OCI-M2 (cell line): ENCODE data around the gene YWHAB.
"Not testable (repeated sequence)": the region's sequence is repeated elsewhere in the genome, so short reads cannot be mapped to it uniquely, and the experiment has no call there.

ENCODE experiments used
- DNase-seq: peaks from one replicate; lab custom pipeline; 2025; ENCODE audit not compliant: unreplicated experiment; lab: John Stamatoyannopoulos, UW

Gene YWHAB

GRCh38 chr20:44866703-44867335 lies 18.7 kb upstream of the YWHAB start:
- no peak for DNase-seq

- DNase-seq, result no peak
Observed at GRCh38 chr20:44869471-44869870, 16.0 kb upstream of the YWHAB start.

GRCh38 chr20:44882360-44882759 lies 3.1 kb upstream of the YWHAB start:
- not testable (repeated sequence) for DNase-seq

DNA sequence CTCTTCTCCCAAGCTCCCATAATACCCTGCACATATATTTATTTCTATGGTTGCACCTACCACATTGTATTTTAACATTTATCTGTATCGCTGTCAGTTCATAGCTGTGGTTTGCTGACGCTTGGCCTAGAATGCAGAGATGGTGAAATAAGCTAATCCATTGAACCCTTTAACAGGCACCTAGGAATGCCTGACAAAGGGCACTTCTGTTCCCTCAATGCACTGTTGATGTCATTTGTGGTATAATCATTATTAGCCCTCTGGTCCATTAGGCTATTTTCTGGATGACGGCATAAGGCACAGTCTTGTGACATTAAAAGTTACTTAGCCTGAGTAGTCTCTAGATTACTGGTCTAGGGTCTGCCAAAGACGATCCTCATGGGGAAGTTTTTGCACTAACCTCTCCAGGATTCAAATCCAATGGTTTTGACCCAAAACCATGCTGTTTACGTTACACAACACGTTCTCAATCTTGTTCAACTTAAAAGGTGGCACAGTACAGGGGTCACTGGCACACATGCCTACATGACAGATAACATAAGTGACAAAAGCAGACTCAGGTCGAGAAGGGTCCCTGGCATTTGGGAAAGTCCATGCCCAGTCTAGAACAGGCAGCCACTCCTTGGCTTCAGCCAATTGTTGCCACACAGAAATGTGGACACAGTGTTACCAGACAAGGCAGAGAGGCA lies 2.1 kb upstream of the YWHAB start:
- no peak for DNase-seq

DNA sequence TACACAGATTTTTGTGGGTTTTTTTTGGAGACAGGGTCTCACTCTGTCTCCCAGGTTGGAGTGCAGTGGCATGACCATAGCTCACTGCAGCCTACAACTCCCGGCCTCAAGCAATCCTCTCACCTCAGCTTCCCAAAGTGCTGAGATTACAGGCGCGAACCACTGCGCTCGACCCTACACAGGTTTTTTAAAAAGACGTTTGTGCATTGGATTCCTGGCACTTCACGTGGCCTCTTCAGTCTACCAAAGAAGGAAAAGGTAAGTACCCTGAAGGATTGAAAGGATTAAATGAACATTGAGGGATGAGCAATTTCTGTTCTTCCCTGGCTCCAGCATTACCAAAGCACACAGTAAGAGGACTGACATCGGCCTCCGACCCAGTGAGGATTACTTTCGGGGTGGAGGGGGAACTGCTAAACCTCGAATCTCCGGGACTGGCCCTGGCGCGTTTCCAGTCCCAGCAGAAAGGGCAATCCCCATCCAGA lies 556 bp upstream of the YWHAB start:
- DNase-seq, result no peak

GRCh38 chr20:44886266-44886651 lies 754 bp downstream of the YWHAB start:
- no peak for DNase-seq

DNA sequence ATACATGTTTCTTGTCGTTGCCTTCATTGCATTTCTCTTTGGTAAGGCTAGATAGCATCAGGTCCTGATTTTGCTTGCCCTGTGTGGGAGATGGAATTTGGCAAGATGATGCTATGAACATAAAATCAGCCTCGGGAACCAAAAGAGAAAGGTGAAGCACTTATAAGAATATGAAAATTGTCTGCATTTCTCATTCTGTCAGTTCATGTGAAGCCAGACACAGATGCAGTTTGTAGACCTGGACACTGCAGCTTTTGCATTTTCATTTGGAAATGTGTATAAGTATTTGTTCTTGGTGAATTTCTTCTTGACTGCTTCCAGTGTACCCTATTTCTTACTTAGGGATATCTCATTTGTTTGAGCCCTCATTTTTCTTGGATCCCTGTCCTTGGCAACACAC lies 1.3 kb downstream of the YWHAB start:
- no peak for DNase-seq

GRCh38 chr20:44887466-44887865 lies 2.0 kb downstream of the YWHAB start:
- no peak for DNase-seq

GRCh38 chr20:44888226-44889103 lies 3.0 kb downstream of the YWHAB start:
- DNase-seq, result no peak

- no peak for DNase-seq
Observed at GRCh38 chr20:44891826-44892225, 6.3 kb downstream of the YWHAB start.

DNA sequence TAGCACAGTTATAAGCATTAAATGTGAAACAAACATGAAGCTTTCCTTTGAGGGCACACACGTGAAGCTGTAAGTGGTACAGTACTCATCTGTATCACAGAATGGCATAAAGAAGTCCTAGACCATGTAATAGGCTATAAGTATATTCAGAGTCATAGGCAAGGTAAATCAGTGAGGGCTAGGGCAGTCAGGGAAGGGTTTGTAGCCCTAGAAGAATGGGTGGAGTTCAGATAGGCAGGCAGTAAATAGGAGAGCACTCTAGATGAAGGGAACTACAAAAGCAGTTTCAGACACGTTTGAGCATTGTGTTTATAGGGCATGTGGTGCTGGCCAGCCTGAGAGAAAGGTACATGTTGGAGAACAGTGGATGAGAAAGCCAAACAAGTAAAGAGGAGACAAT lies 9.5 kb downstream of the YWHAB start:
- DNase-seq, result no peak

DNA sequence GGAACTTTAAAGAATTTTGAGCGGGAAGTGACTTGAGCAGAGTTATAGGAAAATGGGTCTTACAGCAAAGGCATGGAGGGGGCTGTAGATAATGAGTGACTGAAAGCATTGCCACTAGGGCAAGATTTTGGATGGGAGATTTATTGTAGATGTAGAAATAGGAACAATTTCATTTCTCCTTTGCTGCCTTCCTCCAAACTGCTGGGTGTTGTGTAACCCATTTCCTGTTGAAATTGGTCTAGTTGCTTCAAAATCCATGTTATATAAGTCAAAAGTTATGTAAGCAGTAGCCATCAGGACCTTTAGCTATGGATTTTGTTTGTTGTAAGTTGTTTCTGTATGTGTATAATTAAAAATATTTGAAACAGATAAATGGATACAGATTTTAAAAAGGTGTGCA lies 11.1 kb downstream of the YWHAB start:
- no peak for DNase-seq

GRCh38 chr20:44897133-44897532 lies 11.6 kb downstream of the YWHAB start:
- no peak for DNase-seq

- DNase-seq, result no peak
Observed at GRCh38 chr20:44900231-44900854, 14.8 kb downstream of the YWHAB start.

DNA sequence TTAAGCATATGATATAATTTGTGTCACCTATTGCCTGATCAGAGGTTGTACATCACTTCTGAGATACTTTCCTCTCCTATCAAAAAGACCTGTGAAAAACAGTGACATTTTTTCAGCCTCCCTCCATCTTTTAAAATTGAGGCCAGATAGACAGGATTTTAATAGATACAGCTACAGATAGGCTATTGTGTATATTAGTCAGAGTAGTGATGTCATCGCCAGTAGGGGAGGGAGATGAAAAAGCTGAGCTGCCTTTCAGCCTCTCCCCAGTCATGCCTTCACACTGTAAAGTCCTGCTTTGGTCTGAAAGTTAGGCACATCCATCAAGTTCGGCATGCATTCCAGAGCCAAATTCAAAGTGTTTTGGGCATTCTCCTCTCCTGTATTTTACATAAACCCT lies 16.5 kb downstream of the YWHAB start:
- DNase-seq, result no peak

- DNase-seq, result no peak
Observed at GRCh38 chr20:44904377-44904776, 18.9 kb downstream of the YWHAB start.

DNA sequence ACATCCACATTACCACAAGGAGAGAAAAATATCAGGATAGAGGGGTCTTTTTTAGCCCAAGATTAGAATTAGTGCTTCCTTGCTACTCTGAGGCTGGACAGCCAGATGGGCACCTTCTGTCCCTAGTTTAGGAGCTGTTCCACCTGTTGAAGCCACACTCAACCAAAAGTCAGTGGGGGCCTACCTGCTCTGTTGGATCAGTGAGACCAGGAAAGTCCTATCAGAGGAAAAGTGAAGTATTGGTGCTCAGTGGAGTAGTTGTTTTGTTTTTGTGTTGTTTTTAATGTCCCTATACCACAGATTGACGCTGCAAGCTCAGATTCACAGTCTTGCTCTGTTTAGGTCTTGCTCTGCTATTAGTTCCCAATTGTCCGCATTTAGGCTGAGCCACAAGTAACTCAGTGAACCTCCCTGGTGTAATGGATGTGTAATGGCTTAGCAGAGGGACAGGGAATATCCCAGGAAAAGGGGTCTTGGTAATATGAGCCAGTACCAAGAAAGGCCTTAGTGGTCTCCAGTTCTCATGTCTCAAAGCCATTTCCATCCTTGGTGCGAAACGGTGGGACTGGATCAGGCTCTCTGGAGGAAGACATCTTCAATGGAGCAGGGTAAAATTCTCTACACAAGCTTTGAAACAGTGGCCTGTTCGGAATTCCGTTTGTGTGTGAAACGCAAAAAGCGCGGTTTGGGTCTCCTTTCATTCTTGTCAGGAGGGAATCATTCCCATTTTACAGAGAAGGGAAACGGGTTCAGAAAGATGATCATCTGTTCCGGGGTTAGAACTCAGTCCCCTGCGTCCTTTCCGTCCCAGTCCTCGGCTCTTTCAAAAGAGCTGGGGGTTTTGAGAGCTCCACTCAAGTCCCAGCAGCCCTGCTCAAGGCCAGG lies 23.7 kb downstream of the YWHAB start:
- no peak for DNase-seq

GRCh38 chr20:44909872-44910689 lies 24.6 kb downstream of the YWHAB start, which contains the start of gene PABPC1L:
PABPC1L (plus strand) TSS chr20:44910060; CDS start chr20:44910144, 84 bp downstream.
- no peak for DNase-seq

GRCh38 chr20:44910690-44911262 lies 25.3 kb downstream of the YWHAB start:
- no peak for DNase-seq
